EH (cell line): ENCODE results near the gene RNF10.
A peak's percentile ranks its signal among the peaks of the same experiment; 100 is the strongest.
"Not testable (repeated sequence)": the region's sequence is repeated elsewhere in the genome, so short reads cannot be mapped to it uniquely, and the experiment has no call there.

Source experiments
- DNase-seq: peaks from one replicate; pipeline ENCODE4 v3.0.0-alpha.2; 2015; ENCODE audit warnings: low read depth

Gene RNF10

GRCh38 chr12:120580787-120581723 is 46.9 kb downstream of the RNF10 start, which contains the start of gene POP5:
Gene POP5, minus strand, starts transcription at chr12:120581402. Its CDS starts 40 bp downstream, at chr12:120581362.
- DNase-seq = peak; percentile 98

- DNase-seq = no peak
Observed at GRCh38 chr12:120581998-120582397, 47.8 kb downstream of the RNF10 start.

- DNase-seq = peak; percentile 66
Observed at GRCh38 chr12:120583478-120584030, 49.4 kb downstream of the RNF10 start.

- DNase-seq = peak; percentile 26
Observed at GRCh38 chr12:120584343-120585149, 50.4 kb downstream of the RNF10 start.

- no peak for DNase-seq
Observed at GRCh38 chr12:120586206-120586605, 52.0 kb downstream of the RNF10 start.

- DNase-seq = no peak
Observed at GRCh38 chr12:120586860-120587259, 52.7 kb downstream of the RNF10 start.

GRCh38 chr12:120588371-120588770 is 54.2 kb downstream of the RNF10 start:
- DNase-seq = no peak

GRCh38 chr12:120588948-120589930 is 55.1 kb downstream of the RNF10 start:
- no peak for DNase-seq

GRCh38 chr12:120590741-120591407 is 56.7 kb downstream of the RNF10 start:
- no peak for DNase-seq

GRCh38 chr12:120592121-120593049 is 58.2 kb downstream of the RNF10 start:
- no peak for DNase-seq

- no peak for DNase-seq
Observed at GRCh38 chr12:120596901-120597300, 62.7 kb downstream of the RNF10 start.

- no peak for DNase-seq
Observed at GRCh38 chr12:120597861-120598260, 63.7 kb downstream of the RNF10 start.

GRCh38 chr12:120598674-120599463 is 64.7 kb downstream of the RNF10 start:
- DNase-seq = peak; percentile 62

- DNase-seq = no peak
Observed at GRCh38 chr12:120599672-120600552, 65.8 kb downstream of the RNF10 start.

GRCh38 chr12:120602416-120602815 is 68.3 kb downstream of the RNF10 start:
- DNase-seq = not testable (repeated sequence)

GRCh38 chr12:120610560-120610959 is 76.4 kb downstream of the RNF10 start:
- DNase-seq = no peak

GRCh38 chr12:120611534-120611933 is 77.4 kb downstream of the RNF10 start:
- not testable (repeated sequence) for DNase-seq

GRCh38 chr12:120614848-120615247 is 80.7 kb downstream of the RNF10 start:
- DNase-seq = no peak
